NOMO-1 treated with dmso at 0.1 percent for 144 hours (cell line): Measurements from ENCODE around the gene IRF9.

ENCODE experiments used
- DNase-seq: peaks from one replicate; lab custom pipeline; 2025; ENCODE audit not compliant: unreplicated experiment; lab: John Stamatoyannopoulos, UW

Gene IRF9

DNA sequence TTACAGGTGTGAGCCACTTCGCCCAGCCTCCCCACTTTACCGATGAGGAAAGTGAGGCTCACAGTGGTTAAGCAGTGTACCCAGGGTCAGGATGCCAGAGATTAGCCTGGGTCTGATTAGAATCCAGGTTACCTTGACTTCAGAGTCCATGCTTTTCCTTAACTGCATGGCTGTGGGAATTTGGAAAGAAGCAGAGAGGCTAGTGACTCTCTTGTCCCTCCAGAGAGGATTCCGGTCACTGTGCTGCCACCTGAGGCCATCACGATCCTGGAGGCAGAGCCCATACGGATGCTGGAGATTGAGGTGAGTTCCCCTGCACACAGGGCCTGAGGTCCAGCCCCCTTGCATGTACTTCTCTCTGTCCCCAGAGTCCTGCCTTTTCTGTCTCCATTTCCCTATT lies 15.5 kb downstream of the IRF9 start:
- no peak for DNase-seq

DNA sequence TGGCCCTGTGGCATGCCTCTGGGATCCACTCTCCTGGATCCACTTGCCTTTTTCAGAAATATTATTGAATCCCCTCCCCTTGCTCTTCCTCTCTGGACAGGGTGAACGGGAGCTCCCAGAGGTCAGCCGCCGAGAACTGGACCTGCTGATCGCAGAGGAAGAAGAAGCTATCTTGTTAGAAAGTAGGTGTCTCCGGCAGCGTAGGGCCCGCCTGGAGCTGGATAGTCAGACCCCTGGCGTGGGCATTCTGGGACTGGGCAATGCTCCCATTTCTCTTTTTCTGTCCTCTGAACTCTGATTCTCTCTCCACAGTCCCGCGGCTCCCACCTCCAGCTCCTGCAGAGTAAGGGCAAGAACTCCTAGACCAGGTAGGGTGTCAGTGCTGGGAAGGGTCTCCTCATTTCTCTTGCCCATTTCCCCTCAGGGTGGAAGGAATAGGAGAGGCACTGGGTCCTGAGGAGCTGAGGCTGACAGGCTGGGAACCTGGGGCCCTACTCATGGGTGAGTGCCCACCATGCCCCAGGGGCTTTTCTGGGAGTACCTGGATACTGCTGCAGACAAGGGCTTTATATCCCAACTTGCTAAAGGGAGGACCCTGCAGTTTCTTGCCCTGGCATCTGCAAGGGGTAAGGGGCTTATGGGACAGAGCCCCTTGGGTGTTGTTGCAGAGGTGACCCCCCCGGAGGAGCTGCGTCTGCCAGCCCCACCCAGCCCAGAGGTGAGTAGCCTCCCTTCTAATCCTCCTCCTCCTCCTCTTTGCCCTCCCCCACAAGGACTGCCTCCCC lies 16.2 kb downstream of the IRF9 start:
- no peak for DNase-seq

GRCh38 chr14:24177891-24178290 lies 16.8 kb downstream of the IRF9 start:
- DNase-seq = no peak

GRCh38 chr14:24178399-24179178 lies 17.5 kb downstream of the IRF9 start:
- DNase-seq = no peak

DNA sequence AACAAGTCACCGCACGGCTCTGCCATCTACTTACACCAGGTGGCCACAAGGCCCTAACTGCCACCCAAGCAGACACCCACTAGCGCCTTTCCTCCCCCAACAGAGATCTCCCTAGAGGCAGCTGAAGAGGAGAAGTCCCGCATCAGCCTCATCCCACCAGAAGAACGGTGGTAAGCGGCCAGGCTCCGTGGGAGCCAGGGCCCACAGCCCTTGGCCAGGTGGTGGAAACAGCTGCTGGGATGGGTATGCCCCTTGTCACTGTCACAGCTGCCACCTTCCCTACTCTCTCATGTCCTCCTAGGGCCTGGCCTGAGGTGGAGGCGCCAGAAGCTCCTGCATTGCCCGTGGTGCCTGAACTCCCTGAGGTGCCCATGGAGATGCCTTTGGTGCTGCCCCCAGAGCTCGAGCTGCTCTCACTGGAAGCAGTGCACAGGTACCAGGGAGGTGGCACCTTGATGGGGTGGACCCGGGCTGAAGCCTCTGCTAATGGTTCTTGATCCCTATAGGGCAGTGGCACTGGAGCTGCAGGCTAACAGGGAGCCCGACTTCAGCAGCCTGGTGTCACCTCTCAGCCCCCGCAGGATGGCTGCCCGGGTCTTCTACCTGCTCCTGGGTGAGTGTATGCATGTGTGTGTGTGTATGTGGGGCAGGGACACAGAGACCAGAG lies 18.4 kb downstream of the IRF9 start:
- DNase-seq = no peak

DNA sequence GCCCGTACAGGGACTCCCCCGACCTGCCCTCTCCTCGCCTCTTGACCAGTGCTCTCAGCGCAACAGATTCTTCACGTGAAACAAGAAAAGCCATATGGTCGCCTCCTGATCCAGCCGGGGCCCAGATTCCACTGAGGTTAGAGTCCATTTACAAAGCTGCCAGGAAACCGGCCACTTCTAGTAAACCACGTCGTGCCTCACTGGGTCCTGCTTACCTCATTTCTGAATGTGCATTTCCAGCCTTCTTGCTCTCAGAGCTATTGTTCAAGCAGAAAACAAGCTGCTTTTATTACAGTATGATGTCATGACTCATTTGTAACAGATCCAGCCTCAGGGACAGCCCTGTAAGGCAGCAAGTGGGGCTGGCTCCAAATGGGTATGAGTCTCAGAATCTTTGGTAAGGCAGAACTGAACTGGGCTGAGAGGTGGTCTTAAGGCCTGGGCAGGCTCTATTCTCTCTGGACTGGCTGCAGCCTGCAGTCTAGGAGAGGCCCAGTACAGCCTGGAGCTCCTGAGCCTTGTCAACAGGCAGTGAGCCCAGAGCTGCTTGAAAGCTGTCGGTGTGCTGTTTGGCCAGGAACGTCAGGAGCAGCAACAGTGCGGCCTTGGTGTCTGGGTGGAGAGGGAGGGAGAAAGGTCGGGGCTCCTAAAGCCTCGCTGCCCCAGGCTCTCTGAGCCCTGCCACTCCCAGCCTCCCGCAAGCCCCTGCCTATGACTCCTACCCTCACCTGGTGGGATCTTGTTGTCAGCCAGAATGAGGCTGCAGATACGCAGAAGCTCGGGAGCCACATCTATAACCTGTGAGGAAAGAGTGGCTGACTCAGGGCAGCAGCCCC lies 19.1 kb downstream of the IRF9 start:
- no peak for DNase-seq

DNA sequence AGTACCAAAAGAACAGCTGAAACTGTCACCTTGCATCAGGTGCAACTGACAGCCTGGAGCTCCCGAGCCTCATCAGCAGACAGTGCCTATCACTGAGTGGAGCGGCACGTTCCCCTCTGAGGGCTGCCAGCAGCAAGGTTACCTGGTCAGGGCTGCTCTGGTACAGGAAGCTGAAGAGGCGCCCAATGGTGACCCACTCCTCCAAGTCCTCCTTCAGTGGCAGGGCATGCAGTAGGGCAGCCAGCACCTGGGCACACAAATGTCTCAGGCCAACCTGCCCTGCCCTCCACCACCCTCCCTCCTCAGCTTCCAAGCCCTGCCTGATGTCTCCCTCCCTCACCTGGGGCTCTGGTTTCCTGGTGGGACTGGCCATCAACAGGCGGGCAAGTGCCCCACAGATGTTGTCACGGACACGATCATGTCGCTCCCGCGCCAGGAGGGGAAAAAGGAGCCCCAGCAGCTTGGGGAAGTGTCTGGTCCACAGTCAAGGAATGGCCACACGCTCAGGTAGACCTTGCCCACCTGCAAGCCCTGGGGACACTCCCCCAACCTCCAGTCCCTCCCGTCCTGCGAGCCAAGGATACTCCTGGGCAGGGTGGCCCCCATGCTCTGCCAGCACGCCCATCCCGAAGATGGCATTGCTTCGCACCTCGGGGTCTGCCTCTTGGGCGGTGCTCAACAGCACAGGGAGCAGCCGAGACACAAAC lies 20.5 kb downstream of the IRF9 start:
- no peak for DNase-seq

GRCh38 chr14:24182110-24182882 lies 21.2 kb downstream of the IRF9 start:
- no peak for DNase-seq

DNA sequence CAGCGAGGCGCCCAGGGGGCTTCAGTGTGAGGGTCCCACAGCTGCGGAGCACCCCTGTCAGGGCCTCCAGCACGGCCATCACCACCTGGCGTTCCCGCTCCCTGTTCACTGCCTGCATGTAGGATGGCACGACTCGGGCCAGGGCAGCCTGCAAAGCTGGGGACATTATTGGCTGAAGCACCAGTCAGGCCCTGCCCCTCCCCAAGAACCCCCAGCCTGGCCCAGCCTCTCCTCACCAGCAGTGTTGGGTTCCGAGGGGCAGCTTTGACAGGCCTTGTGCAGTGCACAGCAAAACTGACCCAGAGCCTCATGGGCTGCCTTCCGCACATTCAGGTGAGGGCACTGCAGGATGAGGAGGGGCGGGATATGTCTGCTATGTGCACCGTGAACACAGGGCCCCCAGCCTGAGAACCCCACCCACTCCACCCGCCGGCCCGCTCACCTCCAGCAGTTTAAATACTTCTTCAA lies 22.0 kb downstream of the IRF9 start:
- DNase-seq = no peak

- no peak for DNase-seq
These were observed 23.3 kb downstream of the IRF9 start for GRCh38 chr14:24184104-24184970.

GRCh38 chr14:24185026-24185425 lies 24.0 kb downstream of the IRF9 start:
- DNase-seq = no peak

DNA sequence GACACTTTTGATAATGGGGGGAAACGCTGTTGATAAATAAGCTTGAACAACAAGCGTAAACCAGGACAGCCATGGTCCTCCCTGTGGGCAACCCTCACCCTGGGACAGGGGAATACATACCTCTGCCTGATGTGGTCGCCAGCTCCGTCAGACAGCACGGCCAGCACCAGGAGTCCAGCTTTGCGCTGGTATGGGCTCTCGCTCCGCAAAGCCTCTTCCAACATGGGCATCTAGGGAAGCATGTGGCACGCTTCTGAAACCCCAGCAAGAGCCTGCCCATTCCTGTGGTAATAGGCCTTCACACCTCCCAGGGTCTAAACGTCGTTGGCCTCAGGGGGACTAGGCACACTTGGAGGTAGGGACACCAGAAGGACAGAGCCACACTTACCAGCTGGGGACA lies 24.7 kb downstream of the IRF9 start:
- no peak for DNase-seq

DNA sequence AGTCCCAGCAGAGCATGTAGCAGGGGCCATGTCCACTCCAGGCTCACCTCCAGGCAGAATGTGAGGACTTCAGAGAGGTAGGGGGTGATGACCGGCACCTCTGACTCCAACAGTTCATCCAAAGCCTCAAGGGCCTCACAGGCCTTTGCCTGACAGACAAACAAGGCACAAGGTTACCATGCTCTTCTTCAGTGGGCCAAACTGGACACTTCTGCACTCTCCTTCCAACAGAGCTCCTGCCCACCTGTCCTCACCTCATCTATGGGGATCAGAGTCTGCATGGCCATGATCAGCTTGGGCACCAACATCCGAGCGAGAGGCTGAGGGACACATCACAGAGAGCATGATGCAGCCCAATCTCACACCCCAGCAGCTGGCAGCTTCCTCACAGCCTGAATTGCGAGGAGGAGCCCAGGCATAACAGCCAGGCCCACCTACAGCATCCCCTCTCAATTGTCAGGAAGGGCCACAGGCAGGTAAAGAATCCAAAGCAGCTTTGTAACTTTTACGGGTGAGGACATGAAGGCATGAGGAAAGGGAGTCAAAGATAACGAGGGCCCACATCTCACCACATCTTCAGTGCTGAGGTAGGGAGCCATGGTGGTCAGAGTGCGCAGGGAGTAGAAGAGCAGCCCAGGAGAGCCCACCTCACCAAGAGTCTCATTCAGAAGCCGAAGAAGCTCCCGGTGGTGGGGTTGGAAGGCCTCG lies 25.9 kb downstream of the IRF9 start:
- DNase-seq = no peak

DNA sequence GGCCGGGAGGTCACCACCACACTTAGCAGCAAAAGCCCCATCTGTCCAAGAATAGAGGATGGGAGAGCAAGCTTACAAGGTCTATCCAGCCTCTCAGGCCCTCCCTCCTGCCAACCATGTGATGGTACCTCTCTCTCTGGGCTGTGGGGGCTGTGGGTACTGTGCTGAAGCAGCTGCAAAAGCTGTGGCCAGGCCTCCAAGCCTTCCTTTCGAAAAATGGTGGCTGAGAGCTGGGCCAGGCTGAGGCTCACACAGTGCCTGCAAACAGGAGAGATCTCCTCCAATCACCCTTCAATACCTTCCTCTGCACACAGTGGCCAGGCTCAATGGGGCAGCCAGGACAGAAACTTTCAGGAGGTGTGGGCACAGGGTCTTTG lies 26.5 kb downstream of the IRF9 start:
- no peak for DNase-seq

DNA sequence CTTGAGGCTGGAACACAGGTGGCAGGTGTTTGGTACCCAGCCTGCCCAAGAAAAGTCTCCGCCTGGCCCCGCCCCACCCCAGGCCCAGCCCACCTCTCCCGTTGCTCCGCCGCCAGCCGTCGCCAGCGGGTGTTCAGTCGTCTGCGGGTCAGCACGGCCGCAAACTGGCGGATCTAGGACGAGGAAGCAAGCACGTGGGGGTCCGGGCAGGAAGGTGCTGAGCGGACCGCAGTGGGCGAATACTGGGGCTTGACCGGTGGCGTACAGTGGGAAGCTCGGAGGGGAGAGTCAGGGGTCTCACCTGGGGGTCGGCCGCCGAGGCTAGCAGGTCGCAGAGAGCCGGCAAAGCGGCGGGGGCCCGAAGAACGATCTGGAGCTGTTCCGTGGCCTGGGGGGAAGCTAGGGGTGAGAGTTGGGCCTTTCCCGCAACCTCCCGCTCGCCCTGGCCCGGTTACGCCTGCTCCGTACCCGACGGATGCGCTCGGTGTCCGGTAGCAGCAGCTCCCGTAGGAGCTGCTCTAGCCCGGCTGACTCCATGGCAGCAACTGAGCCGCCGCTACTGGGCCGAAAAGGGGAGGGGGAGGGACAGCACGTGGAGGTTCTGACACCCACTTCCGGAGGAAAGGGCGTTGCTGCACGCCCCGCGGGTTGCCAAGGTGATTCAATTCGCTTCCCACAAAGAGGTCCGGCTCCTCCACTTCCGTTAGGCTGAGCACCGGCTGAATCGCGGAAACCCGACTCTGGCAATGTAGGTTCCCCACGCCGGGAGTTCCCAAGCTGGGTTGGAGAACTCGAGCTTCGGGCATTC lies 27.4 kb downstream of the IRF9 start, which contains the start of gene IPO4:
TSS of gene IPO4 (minus strand) at position 566 of the 808 bp plus-strand sequence. CDS start at position 537, 29 bp downstream.
- DNase-seq = peak; percentile 92

- DNase-seq = no peak
These were observed 28.0 kb downstream of the IRF9 start for GRCh38 chr14:24189059-24189375.

- DNase-seq = no peak
These were observed 28.4 kb downstream of the IRF9 start for GRCh38 chr14:24189460-24189859.
